GM12875 (cell line): ENCODE measurements around the gene SEMA4C.

ENCODE experiments used
- H3K4me3 ChIP-seq: one replicate; pipeline ENCODE4 v1.5.1; 2011; ENCODE audit warnings: low read depth, low read length, control low read depth
- CTCF ChIP-seq: IDR thresholded peaks from 2 replicates; pipeline ENCODE4 v1.5.1; 2011; ENCODE audit warnings: low read depth, mild to moderate bottlenecking, control low read depth, inconsistent platforms, low read length, moderate library complexity, borderline replicate concordance; ENCODE audit not compliant: insufficient read depth

SEMA4C gene

GRCh38 chr2:96824079-96824870 lies 45.6 kb downstream of the SEMA4C start:
- TF ChIP-seq CTCF, result no peak
- H3K4me3 ChIP-seq, result no peak overlapping the region

- TF ChIP-seq CTCF, result no peak
- no peak overlapping the region for H3K4me3 ChIP-seq
These were observed 46.7 kb downstream of the SEMA4C start for GRCh38 chr2:96823198-96823597.

GRCh38 chr2:96822786-96823185 lies 47.1 kb downstream of the SEMA4C start:
- no peak for TF ChIP-seq CTCF
- no peak overlapping the region for H3K4me3 ChIP-seq

GRCh38 chr2:96821113-96821675 lies 48.7 kb downstream of the SEMA4C start:
- H3K4me3 ChIP-seq, result no peak overlapping the region
- no peak for TF ChIP-seq CTCF

- no peak for TF ChIP-seq CTCF
- no peak overlapping the region for H3K4me3 ChIP-seq
These were observed 49.9 kb downstream of the SEMA4C start for GRCh38 chr2:96819876-96820511.

GRCh38 chr2:96819128-96819875 lies 50.6 kb downstream of the SEMA4C start:
- H3K4me3 ChIP-seq, result no peak overlapping the region
- TF ChIP-seq CTCF, result no peak
